ENCODE measurements around the gene SPATS2L.

SPATS2L gene

GRCh38 chr2:200419325-200419724, 112.8 kb downstream of the SPATS2L start:
- Histone ChIP-seq H3K4me3 (ENCODE audit: low read length in 2 of 2) (no peak overlapping the region), H3K36me3 (ENCODE audit: control insufficient read depth in 2 of 2, insufficient read depth in 2 of 2, low read length in 2 of 2) (peaks cover 28 to 34% of the 10 kb centered on the region in 2 donors), H3K4me1 (ENCODE audit: control insufficient read depth in 2 of 2, insufficient read depth in 2 of 2, low read length in 2 of 2) (no peaks in the 10 kb centered on the region), H3K9ac (ENCODE audit: low read depth in 1 of 2, low read length in 2 of 2) (no peak overlapping the region), H3K27me3 (ENCODE audit: control insufficient read depth in 2 of 2, insufficient read depth in 2 of 2, low read length in 2 of 2) (no peaks in the 10 kb centered on the region), H3K27ac (ENCODE audit: low read depth in 2 of 2, low read length in 2 of 2) (no peak overlapping the region), H3K9me3 (ENCODE audit: control insufficient read depth in 2 of 2, low read length in 2 of 2) (no peaks in the 10 kb centered on the region)

- Histone ChIP-seq H3K4me1 (ENCODE audit: control insufficient read depth in 2 of 2, insufficient read depth in 2 of 2, low read length in 2 of 2) (no peaks in the 10 kb centered on the region), H3K27me3 (ENCODE audit: control insufficient read depth in 2 of 2, insufficient read depth in 2 of 2, low read length in 2 of 2) (no peaks in the 10 kb centered on the region), H3K4me3 (ENCODE audit: low read length in 2 of 2) (no peak overlapping the region), H3K9me3 (ENCODE audit: control insufficient read depth in 2 of 2, low read length in 2 of 2) (no peaks in the 10 kb centered on the region), H3K27ac (ENCODE audit: low read depth in 2 of 2, low read length in 2 of 2) (no peak overlapping the region), H3K36me3 (ENCODE audit: control insufficient read depth in 2 of 2, insufficient read depth in 2 of 2, low read length in 2 of 2) (peaks cover 28 to 34% of the 10 kb centered on the region in 2 donors), H3K9ac (ENCODE audit: low read depth in 1 of 2, low read length in 2 of 2) (no peak overlapping the region)
These were observed 114.8 kb downstream of the SPATS2L start for GRCh38 chr2:200421270-200421669.

GRCh38 chr2:200422071-200422470, 115.6 kb downstream of the SPATS2L start:
- Histone ChIP-seq H3K36me3 (ENCODE audit: control insufficient read depth in 2 of 2, insufficient read depth in 2 of 2, low read length in 2 of 2) (peaks cover 25 to 31% of the 10 kb centered on the region in 2 donors), H3K9ac (ENCODE audit: low read depth in 1 of 2, low read length in 2 of 2) (no peak overlapping the region)

GRCh38 chr2:200422532-200423261, 116.2 kb downstream of the SPATS2L start:
- Histone ChIP-seq H3K27me3 (ENCODE audit: control insufficient read depth in 2 of 2, insufficient read depth in 2 of 2, low read length in 2 of 2) (no peaks in the 10 kb centered on the region), H3K4me1 (ENCODE audit: control insufficient read depth in 2 of 2, insufficient read depth in 2 of 2, low read length in 2 of 2) (no peaks in the 10 kb centered on the region), H3K9me3 (ENCODE audit: control insufficient read depth in 2 of 2, low read length in 2 of 2) (no peaks in the 10 kb centered on the region), H3K36me3 (ENCODE audit: control insufficient read depth in 2 of 2, insufficient read depth in 2 of 2, low read length in 2 of 2) (peaks cover 25 to 30% of the 10 kb centered on the region in 2 donors), H3K27ac (ENCODE audit: low read depth in 2 of 2, low read length in 2 of 2) (no peak overlapping the region), H3K9ac (ENCODE audit: low read depth in 1 of 2, low read length in 2 of 2) (no peak overlapping the region), H3K4me3 (ENCODE audit: low read length in 2 of 2) (no peak overlapping the region)

More at GRCh38 chr2:200422071-200422470, 115.6 kb downstream of the SPATS2L start:
- Histone ChIP-seq H3K4me3 (ENCODE audit: low read length in 2 of 2) (no peak overlapping the region), H3K9me3 (ENCODE audit: control insufficient read depth in 2 of 2, low read length in 2 of 2) (no peaks in the 10 kb centered on the region), H3K4me1 (ENCODE audit: control insufficient read depth in 2 of 2, insufficient read depth in 2 of 2, low read length in 2 of 2) (no peaks in the 10 kb centered on the region), H3K27me3 (ENCODE audit: control insufficient read depth in 2 of 2, insufficient read depth in 2 of 2, low read length in 2 of 2) (no peaks in the 10 kb centered on the region), H3K27ac (ENCODE audit: low read depth in 2 of 2, low read length in 2 of 2) (no peak overlapping the region)

- H3K27me3 ChIP-seq (ENCODE audit: control insufficient read depth in 2 of 2, insufficient read depth in 2 of 2, low read length in 2 of 2), result no peaks in the 10 kb centered on the region
- peaks cover 22 to 29% of the 10 kb centered on the region in 2 donors for H3K36me3 ChIP-seq (ENCODE audit: control insufficient read depth in 2 of 2, insufficient read depth in 2 of 2, low read length in 2 of 2)
- H3K9me3 ChIP-seq (ENCODE audit: control insufficient read depth in 2 of 2, low read length in 2 of 2), result no peaks in the 10 kb centered on the region
- H3K4me1 ChIP-seq (ENCODE audit: control insufficient read depth in 2 of 2, insufficient read depth in 2 of 2, low read length in 2 of 2), result no peaks in the 10 kb centered on the region
- H3K27ac ChIP-seq (ENCODE audit: low read depth in 2 of 2, low read length in 2 of 2), result no peak overlapping the region
- H3K9ac ChIP-seq (ENCODE audit: low read depth in 1 of 2, low read length in 2 of 2), result no peak overlapping the region
- no peak overlapping the region for H3K4me3 ChIP-seq (ENCODE audit: low read length in 2 of 2)
These were observed 117.0 kb downstream of the SPATS2L start for GRCh38 chr2:200423541-200423940.

- Histone ChIP-seq H3K27me3 (ENCODE audit: control insufficient read depth in 2 of 2, insufficient read depth in 2 of 2, low read length in 2 of 2) (no peaks in the 10 kb centered on the region), H3K27ac (ENCODE audit: low read depth in 2 of 2, low read length in 2 of 2) (no peak overlapping the region), H3K9me3 (ENCODE audit: control insufficient read depth in 2 of 2, low read length in 2 of 2) (no peaks in the 10 kb centered on the region), H3K36me3 (ENCODE audit: control insufficient read depth in 2 of 2, insufficient read depth in 2 of 2, low read length in 2 of 2) (peaks cover 15 to 22% of the 10 kb centered on the region in 2 donors), H3K4me1 (ENCODE audit: control insufficient read depth in 2 of 2, insufficient read depth in 2 of 2, low read length in 2 of 2) (no peaks in the 10 kb centered on the region), H3K9ac (ENCODE audit: low read depth in 1 of 2, low read length in 2 of 2) (no peak overlapping the region), H3K4me3 (ENCODE audit: low read length in 2 of 2) (no peak overlapping the region)
These were observed 118.7 kb downstream of the SPATS2L start for GRCh38 chr2:200425026-200425821.

GRCh38 chr2:200426754-200427153, 120.3 kb downstream of the SPATS2L start:
- Histone ChIP-seq H3K9me3 (ENCODE audit: control insufficient read depth in 2 of 2, low read length in 2 of 2) (no peaks in the 10 kb centered on the region), H3K9ac (ENCODE audit: low read depth in 1 of 2, low read length in 2 of 2) (no peak overlapping the region), H3K36me3 (ENCODE audit: control insufficient read depth in 2 of 2, insufficient read depth in 2 of 2, low read length in 2 of 2) (peaks cover 3 to 14% of the 10 kb centered on the region in 2 donors), H3K27ac (ENCODE audit: low read depth in 2 of 2, low read length in 2 of 2) (no peak overlapping the region), H3K4me3 (ENCODE audit: low read length in 2 of 2) (no peak overlapping the region), H3K27me3 (ENCODE audit: control insufficient read depth in 2 of 2, insufficient read depth in 2 of 2, low read length in 2 of 2) (no peaks in the 10 kb centered on the region), H3K4me1 (ENCODE audit: control insufficient read depth in 2 of 2, insufficient read depth in 2 of 2, low read length in 2 of 2) (no peaks in the 10 kb centered on the region)

GRCh38 chr2:200428961-200429665, 122.6 kb downstream of the SPATS2L start:
- no peak overlapping the region for H3K9ac ChIP-seq (ENCODE audit: low read depth in 1 of 2, low read length in 2 of 2)
- H3K4me1 ChIP-seq (ENCODE audit: control insufficient read depth in 2 of 2, insufficient read depth in 2 of 2, low read length in 2 of 2), result no peaks in the 10 kb centered on the region
- H3K27me3 ChIP-seq (ENCODE audit: control insufficient read depth in 2 of 2, insufficient read depth in 2 of 2, low read length in 2 of 2), result no peaks in the 10 kb centered on the region
- no peaks in the 10 kb centered on the region for H3K9me3 ChIP-seq (ENCODE audit: control insufficient read depth in 2 of 2, low read length in 2 of 2)
- peaks cover 0 to 3% of the 10 kb centered on the region in 2 donors for H3K36me3 ChIP-seq (ENCODE audit: control insufficient read depth in 2 of 2, insufficient read depth in 2 of 2, low read length in 2 of 2)
- H3K27ac ChIP-seq (ENCODE audit: low read depth in 2 of 2, low read length in 2 of 2), result no peak overlapping the region
- H3K4me3 ChIP-seq (ENCODE audit: low read length in 2 of 2), result no peak overlapping the region

GRCh38 chr2:200430017-200430416, 123.5 kb downstream of the SPATS2L start:
- no peaks in the 10 kb centered on the region for H3K9me3 ChIP-seq (ENCODE audit: control insufficient read depth in 2 of 2, low read length in 2 of 2)
- H3K9ac ChIP-seq (ENCODE audit: low read depth in 1 of 2, low read length in 2 of 2), result no peak overlapping the region
- H3K4me3 ChIP-seq (ENCODE audit: low read length in 2 of 2), result no peak overlapping the region
- no peaks in the 10 kb centered on the region for H3K4me1 ChIP-seq (ENCODE audit: control insufficient read depth in 2 of 2, insufficient read depth in 2 of 2, low read length in 2 of 2)
- no peak overlapping the region for H3K27ac ChIP-seq (ENCODE audit: low read depth in 2 of 2, low read length in 2 of 2)
- no peaks in the 10 kb centered on the region for H3K27me3 ChIP-seq (ENCODE audit: control insufficient read depth in 2 of 2, insufficient read depth in 2 of 2, low read length in 2 of 2)
- peaks cover 0 to 3% of the 10 kb centered on the region in 2 donors for H3K36me3 ChIP-seq (ENCODE audit: control insufficient read depth in 2 of 2, insufficient read depth in 2 of 2, low read length in 2 of 2)
